Stimulated activated CD4-positive, alpha-beta T cell treated with anti-CD3 and anti-CD28 coated beads, Interleukin-4, amount 100 ng/mL, for 24 hours (primary cell): ENCODE measurements around the gene CCSER2.

Experiments used
- DNase-seq: peaks from one replicate; pipeline ENCODE4 v3.0.0-alpha.2; 2020

The CCSER2 gene

GRCh38 chr10:84352251-84352842, 24.0 kb downstream of the CCSER2 start:
- DNase-seq, result peak; percentile 77

GRCh38 chr10:84353052-84353803, 24.8 kb downstream of the CCSER2 start:
- DNase-seq, result no peak

GRCh38 chr10:84354623-84355022, 26.2 kb downstream of the CCSER2 start:
- DNase-seq, result no peak

- no peak for DNase-seq
Observed at GRCh38 chr10:84355106-84355505, 26.7 kb downstream of the CCSER2 start.

GRCh38 chr10:84356928-84357327, 28.5 kb downstream of the CCSER2 start:
- DNase-seq, result no peak

GRCh38 chr10:84358743-84359142, 30.4 kb downstream of the CCSER2 start:
- no peak for DNase-seq

- no peak for DNase-seq
Observed at GRCh38 chr10:84360637-84361365, 32.4 kb downstream of the CCSER2 start.

- no peak for DNase-seq
Observed at GRCh38 chr10:84365335-84365881, 37.0 kb downstream of the CCSER2 start.

- DNase-seq, result no peak
Observed at GRCh38 chr10:84366041-84366440, 37.7 kb downstream of the CCSER2 start.

- no peak for DNase-seq
Observed at GRCh38 chr10:84367256-84367655, 38.9 kb downstream of the CCSER2 start.

GRCh38 chr10:84368828-84369227, 40.4 kb downstream of the CCSER2 start:
- no peak for DNase-seq

- no peak for DNase-seq
Observed at GRCh38 chr10:84370283-84370682, 41.9 kb downstream of the CCSER2 start.

GRCh38 chr10:84371944-84372343, 43.6 kb downstream of the CCSER2 start:
- DNase-seq, result no peak

GRCh38 chr10:84373000-84373399, 44.6 kb downstream of the CCSER2 start:
- no peak for DNase-seq

- no peak for DNase-seq
Observed at GRCh38 chr10:84374455-84374854, 46.1 kb downstream of the CCSER2 start.

- DNase-seq, result peak; percentile 56
Observed at GRCh38 chr10:84375011-84375410, 46.6 kb downstream of the CCSER2 start.

- no peak for DNase-seq
Observed at GRCh38 chr10:84375881-84376280, 47.5 kb downstream of the CCSER2 start.

- DNase-seq, result no peak
Observed at GRCh38 chr10:84388148-84388547, 59.8 kb downstream of the CCSER2 start.

GRCh38 chr10:84390364-84390763, 62.0 kb downstream of the CCSER2 start:
- no peak for DNase-seq

- no peak for DNase-seq
Observed at GRCh38 chr10:84391326-84391725, 62.9 kb downstream of the CCSER2 start.

GRCh38 chr10:84392181-84392580, 63.8 kb downstream of the CCSER2 start:
- DNase-seq, result no peak

- DNase-seq, result no peak
Observed at GRCh38 chr10:84395581-84395980, 67.2 kb downstream of the CCSER2 start.

- no peak for DNase-seq
Observed at GRCh38 chr10:84397735-84398144, 69.4 kb downstream of the CCSER2 start.

GRCh38 chr10:84398696-84399095, 70.3 kb downstream of the CCSER2 start:
- no peak for DNase-seq
